ENCODE measurements around the gene COA7.
"Not testable (repeated sequence)": the region's sequence is repeated elsewhere in the genome, so short reads cannot be mapped to it uniquely, and the experiment has no call there.

The COA7 gene

DNA sequence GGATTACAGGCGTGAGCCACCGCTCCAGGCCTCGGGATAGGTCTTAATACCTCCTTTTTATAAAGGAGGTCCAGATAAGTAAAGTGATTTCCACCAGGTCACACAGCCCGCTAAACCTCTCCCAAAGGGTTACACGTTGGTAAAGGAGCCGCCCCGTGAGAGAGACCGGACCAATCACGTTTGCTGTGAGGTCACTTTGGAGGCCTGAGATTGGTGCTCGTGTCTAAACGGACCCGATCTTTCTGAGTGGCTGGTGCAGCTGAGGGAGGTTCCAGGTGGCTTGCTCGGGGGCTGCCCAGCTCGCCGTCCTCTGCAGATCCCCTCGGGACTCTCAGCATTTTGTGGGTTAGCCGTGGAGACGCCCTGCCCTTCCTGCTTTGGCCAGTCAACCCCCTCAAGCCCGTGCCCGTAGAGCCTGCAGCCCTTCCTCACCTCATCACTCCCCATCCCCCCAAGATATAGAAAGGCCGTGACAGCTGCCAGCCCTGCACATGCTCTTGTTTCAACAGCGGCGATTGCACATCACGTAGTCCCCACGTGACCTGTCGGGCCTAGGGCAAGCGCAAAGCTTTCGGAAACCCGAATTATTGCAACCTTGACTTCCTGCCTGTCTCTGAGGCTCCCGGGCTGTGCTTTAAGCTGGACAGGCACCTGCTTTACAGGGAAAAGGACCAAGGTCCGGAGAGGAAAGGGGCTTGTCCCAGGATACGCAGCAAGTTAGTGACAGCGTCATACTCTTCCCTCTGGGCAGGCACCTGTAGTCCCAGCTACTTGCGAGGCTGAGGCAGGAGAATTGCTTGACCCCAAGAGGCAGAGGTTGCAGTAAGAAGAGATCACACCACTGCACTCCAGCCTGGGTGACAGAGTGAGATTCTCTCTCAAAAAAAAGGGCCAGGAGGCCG is 5.0 kb upstream of the COA7 start:
- DNase-seq, result peak; percentile 60

DNA sequence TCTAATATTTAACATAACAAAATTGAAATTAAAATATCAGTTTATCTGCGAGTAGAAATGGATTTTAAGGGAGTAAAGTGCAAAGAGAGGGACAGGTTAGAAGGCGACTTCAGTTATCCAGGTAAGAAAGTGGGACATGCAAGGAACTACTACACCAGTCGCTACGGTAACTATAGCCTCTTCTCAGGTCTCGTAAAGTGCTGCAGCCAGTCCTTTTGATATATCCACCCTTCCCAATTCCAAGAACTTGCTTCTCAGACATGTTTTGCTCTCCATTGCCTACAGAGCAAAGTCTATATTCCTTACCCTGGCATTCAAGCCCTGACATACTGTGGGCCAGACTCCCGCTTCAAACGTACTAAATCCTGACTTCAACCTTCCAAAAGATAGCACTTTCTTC is 2.5 kb downstream of the COA7 start:
- DNase-seq, result no peak

DNA sequence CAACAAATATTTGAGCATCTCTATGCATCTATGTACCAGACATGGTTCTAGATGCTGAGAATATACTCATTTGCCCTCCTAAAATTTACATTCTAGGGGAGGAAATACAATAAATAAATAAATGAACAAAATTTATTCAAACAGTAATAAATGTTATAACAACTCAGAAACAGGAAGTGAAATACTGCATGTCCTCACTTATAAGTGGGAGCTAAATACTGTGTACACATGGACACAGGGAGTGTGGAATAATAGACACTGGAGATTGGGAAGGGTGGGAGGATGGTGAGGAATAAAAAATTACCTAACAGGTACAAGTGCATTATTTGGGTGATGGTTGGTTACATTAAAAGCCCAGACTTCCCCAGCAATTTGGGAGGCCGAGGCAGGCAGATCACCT is 4.3 kb downstream of the COA7 start:
- no peak for DNase-seq

DNA sequence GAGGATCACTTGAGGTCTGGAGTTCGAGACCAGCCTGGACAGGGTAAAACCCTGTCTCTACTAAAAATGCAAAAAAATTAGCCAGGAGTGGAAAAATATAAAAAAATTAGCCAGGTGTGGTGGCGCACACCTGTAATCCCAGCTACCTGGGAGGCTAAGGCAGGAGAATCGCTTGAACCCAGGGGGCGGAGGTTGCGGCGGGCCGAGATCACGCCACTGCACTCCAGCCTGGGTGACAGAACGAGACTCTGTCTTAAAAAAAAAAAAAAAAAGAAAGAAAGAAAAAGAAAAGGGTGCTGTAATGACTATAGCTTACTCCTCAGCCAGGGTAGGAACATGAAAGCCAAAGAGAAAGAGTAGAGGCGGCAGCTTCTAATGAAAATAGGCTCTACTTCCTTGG is 4.8 kb downstream of the COA7 start:
- DNase-seq, result not testable (repeated sequence)

DNA sequence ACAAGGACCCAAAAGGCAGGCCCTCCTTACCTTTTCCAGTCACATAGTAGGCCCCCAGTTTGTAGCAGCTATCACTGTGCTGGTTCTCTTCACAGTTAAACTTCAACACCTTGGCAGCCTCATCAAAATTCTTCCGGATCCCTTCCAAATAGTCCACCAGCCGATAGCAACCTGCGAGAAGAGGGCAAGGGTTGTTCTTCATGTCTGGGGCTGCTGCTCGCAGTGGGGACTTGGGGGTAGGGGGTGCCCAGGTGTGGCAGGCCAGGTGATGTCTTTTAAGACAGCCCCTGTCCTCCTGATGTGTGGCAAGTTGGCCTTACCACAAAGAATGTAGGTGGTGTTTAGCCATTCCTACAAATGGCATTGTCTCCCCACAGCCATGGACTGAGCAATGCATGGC is 5.5 kb downstream of the COA7 start:
- DNase-seq, result no peak

DNA sequence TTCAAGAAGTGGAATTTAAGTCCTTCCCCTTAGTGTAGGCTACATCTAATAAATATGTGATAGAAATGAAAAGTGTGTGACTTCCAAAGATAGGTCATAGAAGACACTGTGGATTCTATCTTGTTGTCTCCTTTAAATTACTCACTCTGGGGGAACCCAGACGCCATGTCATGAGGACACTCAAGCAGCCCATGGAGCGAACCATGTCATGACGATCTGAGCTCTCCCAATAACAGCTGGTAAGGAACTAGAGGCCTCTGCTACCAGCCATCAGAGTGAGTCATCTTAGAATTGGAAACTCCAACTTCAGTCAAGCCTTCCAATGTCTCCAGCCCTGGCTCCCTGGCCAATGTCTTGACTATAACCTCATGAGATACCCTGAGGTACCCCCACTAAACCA is 6.3 kb downstream of the COA7 start:
- DNase-seq, result no peak

DNA sequence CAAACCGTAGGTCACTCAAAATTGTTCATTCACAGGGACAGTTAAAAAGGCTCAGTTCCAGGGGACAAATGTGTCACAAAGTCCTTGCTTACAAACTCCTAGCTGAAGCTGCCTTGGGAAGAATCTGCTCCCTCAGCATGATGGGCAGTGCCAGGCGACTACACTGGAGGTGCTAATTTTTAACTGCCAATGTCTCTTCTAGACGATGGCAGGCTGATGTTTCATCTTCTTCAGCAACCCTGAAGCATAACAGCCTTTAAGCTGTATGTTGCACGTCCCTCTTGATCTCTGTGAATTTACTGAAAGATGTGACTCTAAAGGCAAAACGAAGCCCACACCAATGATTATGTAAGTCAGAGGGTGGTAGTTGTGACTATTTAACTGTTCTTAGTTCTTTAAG is 11.3 kb downstream of the COA7 start:
- DNase-seq, result no peak

DNA sequence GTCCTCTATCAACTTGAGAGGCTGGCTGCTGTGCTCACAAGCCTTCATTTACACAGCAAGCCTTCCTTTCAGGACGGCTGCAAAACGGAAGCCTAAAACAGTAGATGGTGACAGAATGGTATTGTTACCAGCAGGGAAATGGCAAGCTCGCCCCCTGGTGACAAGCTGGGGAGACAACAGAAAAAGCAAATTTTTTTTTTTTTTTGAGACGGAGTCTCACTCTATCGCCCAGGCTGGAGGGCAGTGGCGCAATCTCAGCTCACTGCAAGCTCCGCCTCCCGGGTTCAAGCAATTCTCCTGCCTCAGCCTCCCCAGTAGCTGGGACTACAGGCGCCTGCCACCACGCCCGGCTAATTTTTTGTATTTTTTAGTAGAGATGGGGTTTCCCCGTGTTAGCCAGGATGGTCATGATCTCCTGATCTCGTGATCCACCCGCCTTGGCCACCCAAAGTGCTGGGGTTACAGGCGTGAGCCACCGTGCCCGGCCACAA is 11.8 kb downstream of the COA7 start:
- DNase-seq, result peak; percentile 68

DNA sequence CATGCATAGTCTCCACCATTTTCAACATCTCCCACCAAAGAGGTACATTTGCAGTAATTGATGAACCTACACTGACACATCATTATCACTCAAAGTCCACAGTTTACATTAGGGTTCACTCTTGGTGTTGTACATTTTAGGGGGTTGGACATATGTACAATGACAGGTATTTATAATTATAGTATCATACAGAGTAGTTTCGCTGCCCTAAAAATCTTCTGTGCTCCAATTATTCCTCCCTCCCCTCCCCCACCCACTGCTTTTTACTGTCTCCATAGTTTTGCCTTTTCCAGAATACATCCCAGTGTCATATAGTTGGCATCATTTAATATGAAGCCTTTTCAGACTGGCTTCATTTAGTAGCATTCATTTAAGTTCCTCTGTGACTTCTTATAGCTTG is 13.6 kb downstream of the COA7 start:
- DNase-seq, result no peak

DNA sequence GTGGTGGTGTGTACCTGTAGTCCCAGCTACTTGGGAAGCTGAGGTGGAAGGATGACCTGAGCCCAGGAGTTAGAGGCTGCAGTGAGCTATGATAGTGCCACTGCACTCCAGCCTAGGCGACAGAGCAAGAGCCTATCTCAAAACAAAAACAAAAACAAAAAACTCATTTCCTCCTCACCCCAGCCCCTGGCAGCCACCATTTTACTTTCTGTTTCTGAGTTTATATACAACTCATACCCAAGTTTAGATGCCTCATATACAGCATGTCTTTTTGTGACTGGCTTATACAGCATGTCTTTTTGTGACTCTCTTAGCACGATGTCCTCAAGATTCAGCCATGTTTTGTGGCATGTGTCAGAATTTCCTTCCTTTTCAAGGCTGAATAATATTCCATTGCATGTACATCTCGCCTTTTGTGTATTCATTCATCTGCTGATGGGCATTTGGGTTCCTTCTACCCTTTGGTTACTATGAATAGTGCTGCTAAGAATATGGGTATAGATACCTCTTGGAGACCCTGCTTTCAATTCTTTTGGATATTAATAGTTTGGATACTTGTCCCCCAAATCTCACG is 14.7 kb downstream of the COA7 start:
- DNase-seq, result no peak

DNA sequence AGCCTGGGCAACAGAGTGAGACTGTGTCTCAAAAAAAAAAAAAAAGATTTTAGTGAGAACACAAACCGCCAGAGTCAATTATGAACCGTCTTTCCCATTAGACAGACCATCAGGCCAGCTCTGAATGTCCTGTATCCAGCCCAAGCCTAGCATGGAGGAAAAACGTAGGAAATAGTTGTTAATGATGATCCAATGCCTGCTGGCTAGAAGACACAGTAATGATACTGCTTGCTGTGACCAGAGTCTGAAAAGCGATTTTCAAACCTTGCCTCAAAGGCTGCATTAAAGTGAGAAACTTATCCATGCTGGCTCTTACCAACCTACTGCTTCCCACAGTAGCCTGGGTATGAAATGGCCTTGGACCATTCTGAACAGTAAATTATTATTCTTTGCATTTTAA is 17.0 kb downstream of the COA7 start:
- DNase-seq, result no peak

DNA sequence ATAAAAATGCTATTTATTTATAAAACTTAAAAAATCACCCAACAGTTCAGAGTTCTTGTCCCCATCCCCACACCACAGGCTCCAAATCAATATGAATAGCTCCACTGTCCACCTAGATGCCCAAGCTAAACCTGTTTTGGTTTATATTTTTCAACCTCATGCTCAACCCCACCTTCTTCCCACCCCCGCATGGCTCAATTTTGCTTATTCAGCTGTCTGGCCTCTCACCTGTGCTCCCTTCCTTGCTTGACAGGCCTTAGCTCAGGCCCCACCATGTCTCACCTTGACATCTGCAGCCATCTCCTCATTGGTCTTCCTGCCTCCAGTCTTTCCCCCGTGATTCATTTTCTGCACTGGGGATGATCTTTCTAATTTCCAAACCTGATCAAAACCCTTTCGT is 17.8 kb downstream of the COA7 start:
- no peak for DNase-seq

DNA sequence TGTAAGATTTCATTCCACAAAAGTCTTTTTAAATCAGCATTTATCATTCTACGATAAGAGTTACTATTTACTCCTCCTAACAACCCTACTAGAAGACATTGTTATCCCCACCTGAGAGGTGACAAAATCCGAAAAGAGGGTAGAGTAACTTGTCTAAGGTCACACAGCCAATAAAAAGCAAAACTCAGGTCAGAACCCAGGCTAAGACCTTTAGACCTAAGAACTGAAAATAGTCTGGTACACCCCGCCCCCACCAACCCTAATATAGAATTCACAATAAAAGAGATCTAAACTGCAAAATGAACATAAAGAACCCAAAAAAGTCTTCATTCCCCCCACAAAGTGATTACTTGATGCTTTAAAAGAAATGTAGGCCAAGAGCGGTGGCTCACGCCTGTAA is 18.6 kb downstream of the COA7 start:
- no peak for DNase-seq

DNA sequence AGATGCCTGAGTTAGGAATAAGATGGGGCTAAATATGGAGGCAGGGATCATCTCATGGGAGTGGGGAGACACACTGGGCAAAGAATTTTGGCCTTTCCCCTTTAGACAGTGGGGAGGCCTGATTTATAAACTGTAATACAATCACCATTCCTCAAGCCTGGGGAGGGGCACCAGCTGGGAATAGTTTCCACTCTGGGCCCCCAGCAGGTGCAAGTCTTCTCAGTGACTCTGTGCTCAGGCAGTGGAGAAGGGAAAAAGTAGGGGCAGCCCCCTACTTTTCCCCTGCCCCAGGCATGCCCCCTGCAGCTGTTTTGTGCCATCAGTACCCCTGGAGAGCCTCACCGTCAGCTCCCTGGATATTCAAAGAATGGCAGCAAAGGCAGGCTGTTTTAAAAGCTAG is 19.1 kb downstream of the COA7 start:
- no peak for DNase-seq

DNA sequence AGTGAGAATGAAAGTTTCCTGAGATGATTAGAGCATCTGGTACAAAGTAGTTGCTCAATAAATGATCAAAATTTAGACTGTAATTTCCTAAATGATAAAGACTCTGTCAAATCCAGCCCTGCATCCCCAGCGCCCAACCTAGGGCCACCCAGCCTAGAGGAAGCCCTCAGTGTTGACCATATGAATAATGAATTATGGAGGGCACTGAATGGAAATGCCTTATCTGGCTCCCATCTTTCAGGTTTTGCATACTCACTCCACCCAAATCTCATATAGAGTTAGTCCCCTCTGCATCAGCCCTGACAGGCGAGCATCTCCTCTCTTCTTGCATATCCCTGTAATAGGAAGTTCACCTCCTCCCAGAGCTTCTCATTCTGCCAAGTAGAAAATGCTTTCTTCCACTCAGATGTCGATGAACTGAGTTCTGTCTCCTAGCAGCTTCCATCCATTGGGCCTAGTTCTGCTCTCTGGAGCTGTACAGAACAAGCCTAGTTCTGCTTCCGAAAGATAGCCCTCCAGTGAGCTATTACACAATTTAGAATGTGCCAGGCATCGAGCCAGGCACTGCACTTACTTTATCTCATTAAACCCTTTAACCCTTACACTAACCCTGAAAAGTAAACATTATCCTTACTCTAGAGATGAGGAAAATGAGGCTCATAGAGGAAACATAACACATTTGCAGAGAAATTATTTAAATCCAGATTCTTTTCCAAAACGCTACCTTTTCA is 20.9 kb downstream of the COA7 start:
- DNase-seq, result no peak

DNA sequence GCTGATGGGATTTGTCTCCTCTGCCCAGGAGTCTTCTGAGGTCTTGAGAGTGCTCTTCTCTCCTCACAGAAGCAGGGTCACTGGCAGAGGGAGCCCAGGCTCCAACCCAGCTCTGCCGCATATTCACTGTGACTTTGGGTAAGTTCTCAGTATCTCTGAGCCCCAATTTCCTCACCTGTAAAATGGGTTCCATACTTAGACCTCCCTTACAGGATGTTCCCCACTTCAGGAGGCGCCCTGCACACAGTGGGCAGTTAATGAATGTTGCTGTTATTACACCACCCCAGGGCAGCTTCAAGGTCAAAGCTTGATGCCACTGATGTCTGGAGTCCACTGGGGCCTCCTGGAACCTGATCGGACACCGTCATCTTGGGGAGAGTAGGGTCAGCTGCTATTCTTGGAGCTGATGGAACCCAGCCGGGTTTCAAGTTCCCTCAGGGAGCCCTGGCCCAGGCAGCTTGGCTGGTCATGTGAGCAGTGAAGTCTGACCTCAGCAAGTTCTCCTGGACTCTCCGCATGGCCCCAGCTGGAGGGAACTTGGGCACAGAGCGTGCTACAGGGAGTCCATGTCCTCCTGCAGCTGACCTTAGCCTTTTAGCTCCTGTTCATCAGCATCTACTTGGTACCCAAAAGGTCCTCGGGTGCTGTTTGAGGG is 21.8 kb downstream of the COA7 start:
- no peak for DNase-seq

DNA sequence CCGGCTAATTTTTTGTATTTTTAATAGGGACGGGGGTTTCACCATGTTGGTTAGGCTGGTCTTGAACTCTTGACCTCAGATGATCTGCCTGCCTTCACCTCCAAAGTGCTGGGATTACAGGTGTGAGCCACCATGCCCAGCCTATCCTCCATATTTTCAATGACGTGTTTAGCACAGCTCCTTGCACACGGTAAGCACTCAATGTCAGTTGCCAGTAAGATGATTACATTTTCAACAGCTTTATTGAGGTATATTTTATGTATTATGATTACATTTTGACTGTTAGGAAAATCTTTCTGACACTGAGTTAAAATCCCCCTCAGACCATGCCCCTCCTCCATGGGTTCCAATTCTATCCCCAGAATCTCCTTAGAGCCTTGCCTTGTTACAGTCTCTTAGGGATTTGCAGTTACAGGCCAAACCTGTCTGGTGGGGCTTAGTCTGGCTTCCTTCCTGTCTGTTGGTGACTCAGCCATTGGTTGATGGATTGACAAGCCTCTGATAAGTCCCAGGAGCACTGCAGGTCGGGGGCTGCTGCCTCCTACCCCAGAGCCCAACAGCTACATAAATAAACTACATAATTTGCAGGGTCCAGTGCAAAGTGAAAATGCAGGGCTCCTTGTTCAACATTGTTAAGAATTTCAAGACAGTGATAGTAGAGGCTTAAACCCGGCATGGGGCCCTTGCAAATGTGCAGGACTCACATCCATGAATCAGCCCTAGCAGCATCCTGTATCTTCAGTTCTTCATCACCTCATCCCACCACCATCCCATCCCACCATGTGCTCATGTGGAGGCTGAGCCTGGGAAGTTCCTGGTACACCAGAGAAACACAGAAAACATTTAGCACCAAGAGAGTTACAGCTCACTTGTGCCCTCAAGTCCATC is 23.4 kb downstream of the COA7 start:
- no peak for DNase-seq

DNA sequence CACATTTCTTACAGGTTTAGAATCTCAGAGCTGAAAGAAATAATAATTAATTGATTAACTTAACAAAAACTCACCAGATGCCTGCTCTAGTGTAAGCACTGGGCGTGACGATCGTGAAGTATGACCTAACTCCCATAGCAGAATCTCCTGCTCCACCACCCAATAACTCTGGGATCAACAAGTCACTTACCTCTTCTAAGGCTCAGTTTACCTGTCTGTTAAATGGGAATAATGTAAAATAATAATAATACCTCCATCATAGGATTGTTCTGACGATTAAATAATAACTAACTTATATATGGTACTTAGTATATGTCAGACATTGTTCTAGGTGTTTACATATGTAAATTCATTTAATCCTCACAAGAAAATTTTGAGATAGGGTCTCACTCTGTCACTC is 24.6 kb downstream of the COA7 start:
- no peak for DNase-seq

DNA sequence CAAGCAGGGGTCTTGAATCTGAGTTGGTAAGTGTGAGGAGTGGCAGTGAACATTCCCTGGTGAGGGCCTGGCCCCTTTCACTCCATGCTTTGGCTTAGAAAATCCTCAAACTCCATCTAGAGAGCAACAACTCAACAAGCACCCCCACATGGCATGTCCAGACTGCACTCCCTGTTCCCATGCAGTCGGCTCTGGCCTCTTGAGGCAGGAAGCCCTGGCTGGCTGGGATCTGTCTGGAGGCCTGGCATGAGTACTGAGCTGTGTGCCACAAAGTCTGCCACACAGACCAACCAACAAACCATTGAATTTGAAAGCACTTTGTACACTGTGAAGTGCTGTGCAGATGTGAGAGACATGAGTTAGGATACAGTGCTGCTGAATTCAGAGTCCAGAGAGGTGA is 25.2 kb downstream of the COA7 start:
- no peak for DNase-seq

DNA sequence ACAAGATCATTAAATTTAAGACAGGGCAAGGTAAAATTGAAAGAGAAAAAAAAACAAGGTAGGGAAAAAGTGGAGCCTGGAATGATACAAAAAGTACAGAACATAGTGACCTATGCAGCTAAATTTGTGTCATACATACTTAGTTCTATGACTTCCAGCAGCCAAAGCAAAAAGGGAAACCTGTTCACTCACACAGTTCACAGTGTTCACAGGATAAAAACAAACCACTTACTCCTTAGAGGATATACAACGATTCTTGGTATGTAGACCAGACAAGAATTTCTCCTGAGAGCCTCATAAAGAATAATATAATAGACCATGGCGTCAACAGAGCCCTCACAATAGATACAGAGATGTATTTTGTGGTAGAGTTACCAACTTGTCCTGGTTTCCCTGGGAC is 27.5 kb downstream of the COA7 start:
- DNase-seq, result no peak

DNA sequence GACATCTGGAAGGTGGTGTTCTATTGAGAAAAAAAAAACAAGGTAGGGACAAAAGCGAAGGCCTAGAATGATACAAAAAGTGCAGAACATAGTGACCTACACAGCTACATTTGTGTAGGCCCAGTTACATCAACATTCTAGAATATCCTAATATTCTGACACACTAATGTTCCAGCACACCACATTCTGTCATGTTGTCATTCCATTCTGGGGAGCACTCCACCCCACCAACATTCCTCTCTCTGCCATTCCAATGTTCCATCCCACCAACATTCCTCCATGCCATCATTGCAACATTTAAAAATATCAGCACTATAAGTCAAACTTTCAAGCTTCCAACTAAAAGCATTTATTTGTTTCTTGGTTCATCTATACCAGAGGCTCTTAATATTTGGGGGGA is 28.5 kb downstream of the COA7 start:
- no peak for DNase-seq

DNA sequence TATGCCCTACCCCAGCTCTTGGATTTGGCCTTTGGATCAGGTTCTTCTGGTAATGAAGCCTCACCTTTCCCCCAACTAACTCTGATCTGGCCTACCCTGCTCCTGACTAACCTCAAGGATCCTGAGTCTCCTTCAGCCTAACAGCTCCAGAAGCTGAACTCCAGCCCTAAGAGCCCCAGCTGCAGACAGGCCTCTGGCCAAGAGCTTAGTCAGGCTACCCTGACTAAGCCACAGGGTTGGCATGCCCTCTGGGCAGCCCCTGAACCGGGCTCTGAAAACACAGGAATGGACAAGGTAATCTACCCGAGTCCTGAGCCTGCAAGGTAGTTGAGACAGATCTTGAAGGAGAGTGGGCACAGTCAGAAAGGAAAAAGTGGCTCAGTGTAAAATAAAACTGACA is 29.4 kb downstream of the COA7 start:
- DNase-seq, result no peak
